B cell (primary cell): ENCODE measurements around the gene SLC8A3.

Experiments used
- EZH2 ChIP-seq: IDR thresholded peaks from 2 replicates; pipeline ENCODE4 v1.6.1; 2012; ENCODE audit warnings: borderline replicate concordance, low read depth, mild to moderate bottlenecking, moderate library complexity, low read length; ENCODE audit not compliant: insufficient read depth, poor library complexity, severe bottlenecking
- TF ChIP-seq, protein P1 (sequence below): fragments of 200-600 bp; IDR thresholded peaks from one replicate; pipeline ENCODE4 v1.8.0; 2022; ENCODE audit warnings: antibody characterized with exemption, mild to moderate bottlenecking

DNA sequence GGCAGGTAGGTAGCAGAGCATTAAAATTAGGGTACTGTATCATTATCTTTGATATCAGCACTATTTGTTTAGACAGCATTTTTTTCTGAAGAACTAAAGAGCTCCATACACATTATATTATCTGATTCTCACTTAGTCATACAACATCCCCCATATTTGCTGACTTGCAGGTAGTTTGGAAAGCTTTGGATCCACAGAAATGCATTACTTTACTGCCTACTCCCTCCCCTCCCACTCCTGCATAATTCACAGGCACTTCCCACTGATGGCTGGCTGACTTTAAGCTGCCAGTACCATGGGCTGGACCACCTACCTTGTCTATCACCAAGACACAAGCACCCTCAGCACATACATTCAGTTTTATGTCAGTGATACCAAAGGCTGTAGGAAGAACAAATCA, 110.4 kb downstream of the SLC8A3 start:
- TF ChIP-seq, protein P1, sequence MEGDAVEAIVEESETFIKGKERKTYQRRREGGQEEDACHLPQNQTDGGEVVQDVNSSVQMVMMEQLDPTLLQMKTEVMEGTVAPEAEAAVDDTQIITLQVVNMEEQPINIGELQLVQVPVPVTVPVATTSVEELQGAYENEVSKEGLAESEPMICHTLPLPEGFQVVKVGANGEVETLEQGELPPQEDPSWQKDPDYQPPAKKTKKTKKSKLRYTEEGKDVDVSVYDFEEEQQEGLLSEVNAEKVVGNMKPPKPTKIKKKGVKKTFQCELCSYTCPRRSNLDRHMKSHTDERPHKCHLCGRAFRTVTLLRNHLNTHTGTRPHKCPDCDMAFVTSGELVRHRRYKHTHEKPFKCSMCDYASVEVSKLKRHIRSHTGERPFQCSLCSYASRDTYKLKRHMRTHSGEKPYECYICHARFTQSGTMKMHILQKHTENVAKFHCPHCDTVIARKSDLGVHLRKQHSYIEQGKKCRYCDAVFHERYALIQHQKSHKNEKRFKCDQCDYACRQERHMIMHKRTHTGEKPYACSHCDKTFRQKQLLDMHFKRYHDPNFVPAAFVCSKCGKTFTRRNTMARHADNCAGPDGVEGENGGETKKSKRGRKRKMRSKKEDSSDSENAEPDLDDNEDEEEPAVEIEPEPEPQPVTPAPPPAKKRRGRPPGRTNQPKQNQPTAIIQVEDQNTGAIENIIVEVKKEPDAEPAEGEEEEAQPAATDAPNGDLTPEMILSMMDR: no peak
- TF ChIP-seq EZH2: no peak
